ENCODE results near the gene GYS1.

Gene GYS1

GRCh38 chr19:48954595-48955307, 38.4 kb downstream of the GYS1 start, which contains the start of gene BAX (continued):
- TF ChIP-seq INSM2 (tag by site-specific recombination; IDR thresholded peaks at IDR 0.05) (peak; percentile 63), ZNF138 (tag by site-specific recombination; IDR thresholded peaks at IDR 0.05; ENCODE audit: borderline replicate concordance) (0 out of 2 replicates have a peak, but pooled peaks have one; percentile 19), ZNF629 (tag by site-specific recombination; IDR thresholded peaks at IDR 0.05) (peak; percentile 48; the same call in 1 of the 2 replicates), KLF16 (tag by site-specific recombination; IDR thresholded peaks at IDR 0.05) (peak; percentile 62), ZSCAN18 (tag by site-specific recombination; IDR thresholded peaks at IDR 0.05) (peak; percentile 55; the same call in 1 of the 2 replicates), ZSCAN4 (tag by site-specific recombination; IDR thresholded peaks at IDR 0.05) (peak; percentile 32; the same call in 1 of the 2 replicates), ZNF660 (tag by site-specific recombination; IDR thresholded peaks at IDR 0.05) (peak; percentile 79), KLF10 (tag by site-specific recombination; IDR thresholded peaks at IDR 0.05) (peak; percentile 84), KLF9 (tag by site-specific recombination; IDR thresholded peaks at IDR 0.05; ENCODE audit: low read depth) (no peak; the same call in 1 of the 2 replicates), ZBTB17 (tag by site-specific recombination; IDR thresholded peaks at IDR 0.05) (peak; percentile 68; the same call in 1 of the 2 replicates), ZIC2 (tag by site-specific recombination; IDR thresholded peaks at IDR 0.05) (no peak), ZFP3 (tag by site-specific recombination; IDR thresholded peaks at IDR 0.05; ENCODE audit: low read depth) (no peak), ZNF777 (tag by site-specific recombination; IDR thresholded peaks at IDR 0.05; ENCODE audit: borderline replicate concordance) (peak; percentile 24; the same call in 1 of the 2 replicates), ZNF791 (tag by site-specific recombination; IDR thresholded peaks at IDR 0.05) (peak; percentile 27; the same call in 1 of the 2 replicates), ZBTB6 (tag by site-specific recombination; IDR thresholded peaks at IDR 0.05) (peak; percentile 75), OVOL3 (tag by site-specific recombination; IDR thresholded peaks at IDR 0.05) (peak; percentile 72; the same call in 1 of the 2 replicates), PBX3 (CRISPR knock-in tag; IDR thresholded peaks at IDR 0.05) (peak; percentile 75; the same call in 1 of the 2 replicates), BCL11A (tag by site-specific recombination; IDR thresholded peaks at IDR 0.05; ENCODE audit: low read depth) (0 out of 2 replicates have a peak, but pooled peaks have one; percentile 24), ZNF239 (tag by site-specific recombination; IDR thresholded peaks at IDR 0.05) (no peak), IKZF3 (tag by site-specific recombination; IDR thresholded peaks at IDR 0.05) (peak; percentile 70; the same call in 1 of the 2 replicates), ZNF561 (tag by site-specific recombination; IDR thresholded peaks at IDR 0.05; ENCODE audit: borderline replicate concordance) (peak; percentile 97), ZNF843 (tag by site-specific recombination; IDR thresholded peaks at IDR 0.05) (peak; percentile 79), SP2 (tag by site-specific recombination; IDR thresholded peaks at IDR 0.05) (peak; percentile 39), ZNF692 (tag by site-specific recombination; IDR thresholded peaks at IDR 0.05) (peak; percentile 74), ZNF501 (tag by site-specific recombination; IDR thresholded peaks at IDR 0.05) (0 out of 2 replicates have a peak, but pooled peaks have one; percentile 71), ZNF514 (tag by site-specific recombination; IDR thresholded peaks at IDR 0.05) (no peak), ZNF664 (tag by site-specific recombination; IDR thresholded peaks at IDR 0.05) (no peak), ZNF362 (tag by site-specific recombination; IDR thresholded peaks at IDR 0.05) (0 out of 2 replicates have a peak, but pooled peaks have one; percentile 38)

Data from HEK293 (cell line).